Measurements from ENCODE around the gene ADD1. TPM values are rescaled to one million over a fixed set of nuclear protein-coding genes. Genes with fewer than 3 reads are reported as not detected.

The ADD1 gene, protein sequence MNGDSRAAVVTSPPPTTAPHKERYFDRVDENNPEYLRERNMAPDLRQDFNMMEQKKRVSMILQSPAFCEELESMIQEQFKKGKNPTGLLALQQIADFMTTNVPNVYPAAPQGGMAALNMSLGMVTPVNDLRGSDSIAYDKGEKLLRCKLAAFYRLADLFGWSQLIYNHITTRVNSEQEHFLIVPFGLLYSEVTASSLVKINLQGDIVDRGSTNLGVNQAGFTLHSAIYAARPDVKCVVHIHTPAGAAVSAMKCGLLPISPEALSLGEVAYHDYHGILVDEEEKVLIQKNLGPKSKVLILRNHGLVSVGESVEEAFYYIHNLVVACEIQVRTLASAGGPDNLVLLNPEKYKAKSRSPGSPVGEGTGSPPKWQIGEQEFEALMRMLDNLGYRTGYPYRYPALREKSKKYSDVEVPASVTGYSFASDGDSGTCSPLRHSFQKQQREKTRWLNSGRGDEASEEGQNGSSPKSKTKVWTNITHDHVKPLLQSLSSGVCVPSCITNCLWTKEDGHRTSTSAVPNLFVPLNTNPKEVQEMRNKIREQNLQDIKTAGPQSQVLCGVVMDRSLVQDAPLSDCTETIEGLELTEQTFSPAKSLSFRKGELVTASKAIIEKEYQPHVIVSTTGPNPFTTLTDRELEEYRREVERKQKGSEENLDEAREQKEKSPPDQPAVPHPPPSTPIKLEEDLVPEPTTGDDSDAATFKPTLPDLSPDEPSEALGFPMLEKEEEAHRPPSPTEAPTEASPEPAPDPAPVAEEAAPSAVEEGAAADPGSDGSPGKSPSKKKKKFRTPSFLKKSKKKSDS
- polyA plus RNA-seq (2013, experiment 1 of 2; ENCODE audit: insufficient read length): 205 TPM
- 173 TPM for polyA plus RNA-seq (2013, experiment 2 of 2; ENCODE audit: insufficient read length)

- DNase-seq: peak; percentile 90
Observed at GRCh38 chr4:2843263-2843940, at the start of gene ADD1. Gene ADD1, plus strand, starts transcription at chr4:2843844. Its CDS starts 32,072 bp downstream, at chr4:2875916.

- peak; percentile 54 for DNase-seq
Observed at GRCh38 chr4:2794486-2795299, 49.0 kb upstream of the ADD1 start.

- no peak for DNase-seq
Observed at GRCh38 chr4:2795300-2795892, 48.2 kb upstream of the ADD1 start.

DNA sequence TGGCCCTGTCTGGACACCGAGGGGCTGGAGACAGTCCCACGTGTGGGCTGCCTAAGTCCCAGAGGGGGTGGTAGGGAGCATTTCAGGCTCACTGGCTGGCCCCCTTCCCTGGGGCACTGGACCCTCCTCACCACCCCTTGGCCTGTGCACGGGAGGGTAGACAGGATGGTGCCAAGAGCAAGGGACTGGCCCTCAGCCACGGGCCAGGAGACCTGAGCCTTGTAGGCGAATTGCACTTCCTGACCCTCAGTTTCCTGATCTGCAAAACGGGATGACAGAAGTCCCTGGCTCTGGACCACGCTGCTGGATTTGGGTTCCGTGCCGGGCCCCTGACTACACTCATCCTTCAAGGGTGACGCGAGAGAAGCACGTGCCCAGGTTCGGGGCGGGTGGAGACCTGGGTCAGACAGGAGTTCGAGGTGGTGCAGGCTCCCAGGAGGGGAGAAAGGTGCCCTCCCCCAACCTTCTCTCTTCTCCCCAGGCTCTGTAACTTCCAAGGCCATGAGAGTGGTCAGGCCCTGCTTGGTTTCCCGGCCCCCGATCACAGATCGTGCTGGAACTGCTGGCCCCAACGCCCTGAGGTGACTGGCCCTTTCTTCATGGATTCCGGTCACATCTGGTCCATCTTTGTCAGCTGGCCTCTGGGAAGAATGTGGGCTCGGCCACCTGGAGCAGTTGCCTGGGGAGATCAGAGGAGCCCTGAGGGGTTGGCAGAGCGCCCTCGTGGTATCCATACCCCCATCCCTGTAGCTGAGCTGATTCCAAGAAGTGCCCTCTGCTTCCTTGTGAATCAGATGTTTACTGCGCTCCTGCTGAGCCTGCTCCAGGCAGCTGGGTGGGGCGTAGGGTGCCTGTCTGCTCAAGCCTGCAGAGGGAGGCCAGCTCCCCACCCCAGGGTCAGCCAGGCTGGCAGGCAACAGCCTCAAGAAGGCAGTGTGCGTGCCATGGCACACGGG, 47.5 kb upstream of the ADD1 start:
- no peak for DNase-seq

- no peak for DNase-seq
Observed at GRCh38 chr4:2796849-2797544, 46.6 kb upstream of the ADD1 start.

- DNase-seq: no peak
Observed at GRCh38 chr4:2797545-2798305, 45.9 kb upstream of the ADD1 start.

- DNase-seq: no peak
Observed at GRCh38 chr4:2798399-2799223, 45.0 kb upstream of the ADD1 start.

- DNase-seq: no peak
Observed at GRCh38 chr4:2799224-2799911, 44.3 kb upstream of the ADD1 start.

DNA sequence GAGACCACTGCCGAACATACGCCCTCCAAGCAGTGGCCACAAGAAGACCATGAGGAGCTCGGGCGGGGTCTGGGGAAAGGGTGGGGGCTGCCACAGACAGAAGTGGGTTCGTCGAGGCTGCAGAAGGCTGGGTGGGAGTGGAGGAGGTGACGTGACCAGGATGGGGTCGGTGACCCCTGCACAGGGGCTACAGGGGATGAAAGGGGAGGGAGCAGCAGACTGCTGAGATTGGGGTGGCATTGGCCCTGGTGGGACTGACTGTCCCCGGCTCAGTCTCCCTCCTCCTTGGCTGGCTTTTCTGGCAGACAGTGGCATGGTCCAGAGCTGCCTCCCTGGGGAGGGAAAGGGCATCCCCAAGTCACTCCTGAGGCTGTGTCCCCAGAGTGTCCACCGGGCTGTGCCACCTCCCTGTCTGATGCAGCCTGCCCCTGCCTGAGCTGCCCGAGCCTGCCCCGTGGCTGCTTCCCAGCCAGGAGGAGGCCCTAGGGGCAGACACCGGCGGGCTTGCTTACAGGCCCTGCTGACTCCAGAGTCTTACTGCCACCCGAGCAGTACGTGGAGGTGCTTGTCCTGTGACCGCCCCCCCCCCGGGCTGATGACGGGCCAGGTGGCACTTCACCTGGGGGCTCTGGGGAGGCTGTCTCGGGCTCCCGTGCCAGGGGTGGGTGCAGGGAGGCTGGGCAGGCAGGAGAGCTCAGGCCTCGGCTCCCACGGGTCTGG, 43.5 kb upstream of the ADD1 start:
- DNase-seq: no peak

DNA sequence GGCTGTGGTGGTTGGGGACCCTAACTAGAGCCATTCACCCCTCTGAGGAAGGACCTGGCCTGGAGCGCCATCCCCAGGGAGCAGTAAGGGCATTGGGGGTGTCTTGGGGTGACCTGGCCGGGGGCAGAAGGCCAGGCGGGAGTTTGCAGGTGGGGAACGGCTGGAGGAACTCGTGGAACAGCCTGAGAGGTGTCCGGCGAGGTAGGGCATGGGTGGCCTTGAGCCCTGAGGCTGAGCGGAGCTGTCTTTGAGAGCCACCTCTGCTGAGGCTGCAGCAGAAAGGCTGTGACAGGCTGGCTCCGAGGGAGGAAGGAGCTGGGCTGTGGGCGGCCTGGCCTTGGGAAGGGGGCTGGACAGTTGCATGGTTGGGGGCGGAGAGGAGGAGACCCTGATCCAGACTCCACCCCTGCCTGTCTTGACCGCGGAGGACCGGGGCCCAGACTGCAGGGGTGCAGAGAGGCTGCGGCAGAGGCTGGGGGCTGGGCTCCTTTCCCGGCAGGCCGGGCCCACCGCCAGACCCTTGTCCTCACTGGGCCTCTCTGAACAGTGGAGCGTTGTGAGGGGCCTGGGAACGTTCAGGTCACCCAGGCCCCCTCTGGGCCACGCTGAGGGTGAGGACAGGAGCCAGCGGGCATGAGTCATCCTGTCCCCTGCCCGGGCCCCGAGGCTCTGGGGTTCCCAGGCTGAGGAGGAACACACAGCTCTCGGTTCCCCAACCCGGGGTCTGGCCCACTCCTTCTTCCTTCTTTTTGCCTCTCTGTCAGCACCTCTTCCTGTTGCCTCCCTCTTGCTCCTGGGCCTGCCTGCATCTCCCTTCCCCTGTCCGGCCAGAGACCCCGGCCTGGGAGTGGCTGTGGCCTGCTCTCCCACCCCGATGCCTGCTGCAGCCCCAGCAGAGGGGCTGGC, 42.7 kb upstream of the ADD1 start:
- DNase-seq: peak; percentile 59

DNA sequence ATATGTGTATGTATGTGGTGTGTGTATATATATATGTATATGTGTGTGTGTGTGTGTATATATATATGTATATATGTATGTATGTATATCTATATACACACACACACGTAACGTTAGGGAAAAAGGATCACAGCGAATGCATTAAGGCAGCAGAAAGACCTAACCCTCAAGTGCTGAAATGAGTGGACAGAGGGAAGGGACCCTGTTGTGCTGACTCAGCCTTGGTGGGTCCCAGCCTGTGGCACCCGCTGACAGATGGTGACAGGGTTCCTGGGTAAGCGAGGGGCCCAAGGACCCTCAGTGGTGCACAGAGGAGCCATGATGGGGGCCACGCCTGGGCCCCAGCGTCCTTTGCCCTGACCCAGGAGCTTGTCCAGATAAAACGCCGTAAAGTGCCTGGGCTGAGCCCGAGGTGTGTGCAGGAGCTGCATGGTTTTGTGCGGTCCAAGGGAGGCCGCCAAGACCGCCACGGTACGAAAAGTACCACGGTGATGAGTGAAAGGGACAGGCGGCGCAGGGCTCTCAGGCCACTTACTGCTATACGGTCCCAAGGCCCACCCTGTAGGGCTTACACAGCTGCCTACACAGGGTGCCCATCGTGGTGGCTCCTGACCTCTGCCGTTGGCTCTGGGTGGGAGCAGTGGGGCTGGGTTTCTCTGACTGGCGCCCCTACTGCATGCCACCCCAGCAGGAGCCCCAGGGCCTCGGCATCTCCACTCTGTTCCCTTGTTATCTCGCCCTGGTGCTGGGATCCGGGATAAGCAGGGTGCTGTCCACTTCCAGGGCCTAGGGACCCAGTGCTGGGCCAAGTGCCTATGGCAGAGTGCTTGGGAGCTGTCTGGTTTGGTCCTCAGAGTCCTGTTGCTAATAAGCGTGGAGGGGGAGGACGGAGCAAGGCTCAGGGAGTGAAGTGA, 40.8 kb upstream of the ADD1 start:
- no peak for DNase-seq

DNA sequence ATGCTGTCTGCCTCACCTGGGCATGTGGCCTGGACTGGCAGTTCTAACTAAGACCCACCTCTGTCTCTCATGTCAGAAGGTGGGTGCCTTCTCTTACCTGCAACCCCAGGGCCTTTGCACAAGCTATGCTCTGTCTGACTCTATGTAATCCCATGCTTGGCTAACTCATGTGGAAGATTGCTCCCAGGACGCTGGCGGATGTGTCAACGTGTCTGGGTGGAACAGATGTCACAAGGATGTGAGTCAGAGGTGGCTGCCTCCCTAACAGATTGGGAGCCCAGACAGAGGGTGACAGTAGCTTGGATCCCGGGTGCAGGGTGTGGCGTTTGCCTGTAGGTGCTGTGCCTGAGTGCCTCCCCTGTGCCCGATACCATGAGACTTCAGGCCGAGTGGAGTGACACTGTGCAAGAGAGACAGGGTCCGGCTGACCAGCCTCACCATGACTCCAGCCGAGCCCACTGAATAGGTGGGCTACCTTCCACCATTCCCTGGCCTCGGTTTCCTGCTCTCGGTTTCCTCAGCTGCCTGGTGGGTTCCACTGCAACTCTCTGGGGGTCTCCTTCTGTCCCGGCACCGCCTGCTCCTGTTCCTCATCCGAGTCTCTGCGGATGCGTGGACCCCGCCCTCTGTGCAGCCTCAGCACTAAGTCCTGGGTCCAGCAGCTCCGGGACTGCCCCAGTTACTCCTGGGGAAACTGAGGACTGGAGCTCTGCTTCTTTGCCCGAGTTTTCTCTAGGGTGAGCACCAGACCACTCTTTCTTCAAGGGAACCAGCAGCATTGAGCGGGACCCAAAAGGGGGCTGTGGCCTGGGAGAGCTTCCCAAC, 39.8 kb upstream of the ADD1 start:
- DNase-seq: peak; percentile 44

DNA sequence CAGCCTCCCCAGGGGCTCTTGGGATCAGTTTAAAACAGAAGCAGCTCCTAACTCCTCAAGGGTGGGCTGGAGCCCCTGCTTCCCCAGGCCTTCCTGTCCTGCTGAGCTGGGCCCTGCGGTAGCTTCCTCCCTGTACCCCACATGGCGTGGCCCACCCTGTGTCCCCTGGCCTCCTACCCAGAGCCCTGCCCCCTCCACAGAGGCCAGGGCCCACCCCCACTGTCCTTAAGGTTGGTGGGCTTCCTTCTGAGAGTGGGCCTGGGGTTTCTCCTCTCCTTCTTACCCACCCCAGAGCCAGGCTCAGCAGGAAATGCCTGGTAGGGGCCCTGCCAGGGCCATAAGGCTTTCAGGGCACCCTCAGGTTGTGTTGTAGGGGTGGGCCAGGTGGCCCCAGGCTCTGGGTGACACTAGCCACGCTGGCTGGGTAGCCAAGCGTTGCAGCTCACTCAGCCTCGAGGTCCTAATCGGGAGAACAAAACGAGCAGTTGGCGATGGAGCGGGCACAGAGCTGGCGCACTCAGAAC, 39.1 kb upstream of the ADD1 start:
- no peak for DNase-seq

Data from fibroblast of skin of back (primary cell).